ENCODE results near the gene KCNT1. TPM values are rescaled to one million over a fixed set of nuclear protein-coding genes. Genes with fewer than 3 reads are reported as not detected.

KCNT1 gene
- total RNA-seq, 3 donors from 2014 or later: not detected

- Histone ChIP-seq H3K27me3 (no peaks in the 10 kb centered on the region), H3K27ac (no peak overlapping the region), H3K9me3 (no peaks in the 10 kb centered on the region), H3K4me1 (no peaks in the 10 kb centered on the region), H3K36me3 (no peaks in the 10 kb centered on the region), H3K4me3 (no peak overlapping the region)
- peak in 1 of 2 donors; percentile 20 for DNase-seq (ENCODE audit: low spot score in 2 of 2)
- TF ChIP-seq POLR2A (IDR thresholded peaks at IDR 0.05) (no peak), POLR2AphosphoS5 (IDR thresholded peaks at IDR 0.05) (no peak), CTCF (IDR thresholded peaks at IDR 0.05) (no peak)
- intact Hi-C loops (cut with DNase I; ENCODE audit: low total_unique reads): no loop called here
Observed at GRCh38 chr9:135811801-135812200, 109.8 kb downstream of the KCNT1 start.

- peak in 1 of 2 donors; percentile 6 for DNase-seq (ENCODE audit: low spot score in 2 of 2)
- TF ChIP-seq CTCF (IDR thresholded peaks at IDR 0.05) (no peak), POLR2A (IDR thresholded peaks at IDR 0.05) (no peak), POLR2AphosphoS5 (IDR thresholded peaks at IDR 0.05) (no peak)
- no peaks in the 10 kb centered on the region for H3K36me3 ChIP-seq
Observed at GRCh38 chr9:135812961-135813360, 111.0 kb downstream of the KCNT1 start.

GRCh38 chr9:135813671-135814290 lies 111.8 kb downstream of the KCNT1 start:
- H3K27me3 ChIP-seq: no peaks in the 10 kb centered on the region
- H3K4me3 ChIP-seq: no peak overlapping the region
- no peaks in the 10 kb centered on the region for H3K4me1 ChIP-seq
- no peaks in the 10 kb centered on the region for H3K36me3 ChIP-seq
- H3K9me3 ChIP-seq: no peaks in the 10 kb centered on the region
- intact Hi-C loops (cut with DNase I; ENCODE audit: low total_unique reads): no loop called here
- H3K27ac ChIP-seq: no peak overlapping the region
- DNase-seq (ENCODE audit: low spot score in 2 of 2): peak in 1 of 2 donors; percentile 12
- TF ChIP-seq CTCF (IDR thresholded peaks at IDR 0.05): no peak
- TF ChIP-seq POLR2AphosphoS5 (IDR thresholded peaks at IDR 0.05): no peak
- TF ChIP-seq POLR2A (IDR thresholded peaks at IDR 0.05): no peak

More at GRCh38 chr9:135812961-135813360, 111.0 kb downstream of the KCNT1 start:
- H3K4me3 ChIP-seq: no peak overlapping the region
- no peaks in the 10 kb centered on the region for H3K9me3 ChIP-seq
- H3K4me1 ChIP-seq: no peaks in the 10 kb centered on the region
- no peak overlapping the region for H3K27ac ChIP-seq
- H3K27me3 ChIP-seq: no peaks in the 10 kb centered on the region
- intact Hi-C loops (cut with DNase I; ENCODE audit: low total_unique reads): no loop called here

GRCh38 chr9:135814421-135815095 lies 112.6 kb downstream of the KCNT1 start:
- intact Hi-C loops (cut with DNase I; ENCODE audit: low total_unique reads): no loop called here
- Histone ChIP-seq H3K9me3 (no peaks in the 10 kb centered on the region), H3K4me3 (no peak overlapping the region), H3K27ac (no peak overlapping the region), H3K36me3 (no peaks in the 10 kb centered on the region), H3K27me3 (no peaks in the 10 kb centered on the region), H3K4me1 (no peaks in the 10 kb centered on the region)
- DNase-seq (ENCODE audit: low spot score in 2 of 2): no peak
- TF ChIP-seq CTCF (IDR thresholded peaks at IDR 0.05) (no peak), POLR2AphosphoS5 (IDR thresholded peaks at IDR 0.05) (no peak), POLR2A (IDR thresholded peaks at IDR 0.05) (no peak)

- no peak for DNase-seq (ENCODE audit: low spot score in 2 of 2)
- Histone ChIP-seq H3K27me3 (no peaks in the 10 kb centered on the region), H3K27ac (no peak overlapping the region), H3K9me3 (no peaks in the 10 kb centered on the region), H3K4me3 (no peak overlapping the region), H3K4me1 (no peaks in the 10 kb centered on the region), H3K36me3 (no peaks in the 10 kb centered on the region)
- intact Hi-C loops (cut with DNase I; ENCODE audit: low total_unique reads): no loop called here
- TF ChIP-seq POLR2A (IDR thresholded peaks at IDR 0.05) (no peak), POLR2AphosphoS5 (IDR thresholded peaks at IDR 0.05) (no peak), CTCF (IDR thresholded peaks at IDR 0.05) (no peak)
Observed at GRCh38 chr9:135815413-135815812, 113.4 kb downstream of the KCNT1 start.

Measured in breast epithelium (tissue), 4 donors.